Daoy (cell line): ENCODE measurements around the gene TGM4. TPM values are rescaled to one million over a fixed set of nuclear protein-coding genes. Genes with fewer than 3 reads are reported as not detected.

ENCODE experiments used
- DNase-seq: peaks from one replicate; pipeline ENCODE4 v3.0.0-alpha.2; 2015; ENCODE audit warnings: low read depth
- total RNA-seq: library from RNA; depleted of rRNA; stranded (reverse); fragments of >200 nt; shearing (Covaris generic); gene quantifications from 2 replicates; pipeline ENCODE4 v1.2.3, GENCODE V29; 2014; rRNA removed

Gene TGM4
- total RNA-seq, 1 experiment from 2014 or later: 0.17 TPM

GRCh38 chr3:44954962-44955361 is 80.6 kb downstream of the TGM4 start:
- peak; percentile 63 for DNase-seq

- DNase-seq: no peak
Observed at GRCh38 chr3:44955917-44956316, 81.5 kb downstream of the TGM4 start.

- no peak for DNase-seq
Observed at GRCh38 chr3:44957986-44958385, 83.6 kb downstream of the TGM4 start.

GRCh38 chr3:44958386-44958785 is 84.0 kb downstream of the TGM4 start:
- no peak for DNase-seq

GRCh38 chr3:44960387-44961026 is 86.1 kb downstream of the TGM4 start:
- no peak for DNase-seq

- no peak for DNase-seq
Observed at GRCh38 chr3:44961888-44962287, 87.5 kb downstream of the TGM4 start.

- peak; percentile 73 for DNase-seq
Observed at GRCh38 chr3:44962621-44963393, 88.4 kb downstream of the TGM4 start.

- DNase-seq: no peak
Observed at GRCh38 chr3:44963571-44964325, 89.3 kb downstream of the TGM4 start.

Other genes with a start within 250 kb of the TGM4 start
- 11.1 and 12.8 TPM in 2 replicates for gene ZNF197, start 249.6 kb upstream of the TGM4 start, total RNA-seq
- 13.7 and 17.4 TPM in 2 replicates for gene ZNF35, start 225.9 kb upstream of the TGM4 start, total RNA-seq
- gene ZNF502, start 161.9 kb upstream of the TGM4 start, total RNA-seq: 3.6 and 5.7 TPM in 2 replicates
- 1.3 and 2.7 TPM in 2 replicates for gene ZNF501, start 145.0 kb upstream of the TGM4 start, total RNA-seq
- gene KIAA1143, start 113.0 kb upstream of the TGM4 start, total RNA-seq: 17.5 and 21.8 TPM in 2 replicates
- 20.4 and 38.3 TPM in 2 replicates for gene KIF15, start 112.8 kb upstream of the TGM4 start, total RNA-seq
- 8.5 and 11.6 TPM in 2 replicates for gene TMEM42, start 12.7 kb upstream of the TGM4 start, total RNA-seq
- 41.8 and 45.4 TPM in 2 replicates for gene ZDHHC3, start 101.6 kb downstream of the TGM4 start, total RNA-seq
- gene EXOSC7, start 101.6 kb downstream of the TGM4 start, total RNA-seq: 84.0 and 85.5 TPM in 2 replicates
- gene CLEC3B, start 151.7 kb downstream of the TGM4 start, total RNA-seq: 1.1 TPM in 1 of 2 replicates, not detected in the other